ENCODE data around the gene RTN4RL1. TPM values are rescaled to one million over a fixed set of nuclear protein-coding genes. Genes with fewer than 3 reads are reported as not detected.

The RTN4RL1 gene
- total RNA-seq, 1 experiment from 2014 or later, result 0.22 TPM

DNA sequence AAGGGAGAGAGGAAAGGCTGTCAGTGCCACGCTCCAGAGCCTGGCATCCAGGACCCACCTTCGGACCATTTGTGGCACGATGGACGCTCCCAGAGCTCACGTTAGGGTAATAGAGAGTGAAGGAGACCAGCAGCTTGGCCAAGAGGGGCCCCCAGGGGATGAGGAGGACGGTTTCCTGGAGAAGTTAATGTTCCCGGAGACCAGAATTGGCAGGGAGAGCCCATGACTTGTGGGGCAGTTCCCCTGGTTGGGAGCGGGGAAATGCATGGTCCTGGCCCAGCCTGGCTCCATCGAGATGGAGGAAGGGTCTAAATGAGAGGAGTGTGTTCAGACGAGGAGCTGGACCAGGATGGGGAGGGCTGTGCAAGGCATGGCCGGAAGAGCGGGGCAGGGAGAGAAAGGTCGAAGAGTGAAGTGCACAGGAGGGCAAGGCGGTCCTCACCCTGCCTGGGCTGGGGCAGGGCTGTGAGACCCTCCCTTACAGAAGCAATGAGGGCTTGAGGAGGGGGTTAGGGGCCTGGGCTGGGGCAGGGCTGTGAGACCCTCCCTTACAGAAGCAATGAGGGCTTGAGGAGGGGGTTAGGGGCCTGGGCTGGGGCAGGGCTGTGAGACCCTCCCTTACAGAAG lies 26.9 kb upstream of the RTN4RL1 start:
- H2BK20ac ChIP-seq (ENCODE audit: low read depth, low read length, poor library complexity, severe bottlenecking), result no peak overlapping the region
- no peaks in the 10 kb centered on the region for H3K4me1 ChIP-seq (ENCODE audit: insufficient read depth, low read length)
- no peak for DNase-seq
- H3K4me2 ChIP-seq (ENCODE audit: insufficient read depth, insufficient read length, low read length), result peak overlapping the region; percentile 17
- H3K27me3 ChIP-seq (ENCODE audit: insufficient read depth, low read length), result peaks cover 58% of the 10 kb centered on the region
- Mint-ChIP-seq H3K4me3 (peak overlapping the region in 1 of 2 experiments; percentile 56; a peak in 3 of 5 replicates), H3K27me3 (ENCODE audit: low read depth) (peaks cover 69% of the 10 kb centered on the region), H3K27ac (no peak overlapping the region), H3K36me3 (ENCODE audit: insufficient read depth in 1 of 3, low read depth in 3 of 3) (no peaks in the 10 kb centered on the region; a peak in 2 of 7 replicates), H3K4me1 (peaks cover 8 to 11% of the 10 kb centered on the region in 2 experiments; a peak in 3 of 4 replicates), H3K9me3 (no peaks in the 10 kb centered on the region)
- no peaks in the 10 kb centered on the region for H3K79me1 ChIP-seq (ENCODE audit: insufficient read depth, low read depth, low read length, poor library complexity, severe bottlenecking)
- no peak overlapping the region for H2BK15ac ChIP-seq (ENCODE audit: low read depth, low read length)
- no peak overlapping the region for H3K23ac ChIP-seq (ENCODE audit: insufficient read length, low read depth, low read length)
- no peak overlapping the region for H4K8ac ChIP-seq (replicated peaks; ENCODE audit: insufficient read length, low read depth, low read length)
- no peak overlapping the region for H2BK5ac ChIP-seq (ENCODE audit: insufficient read length, low read length)
- H4K5ac ChIP-seq (ENCODE audit: insufficient read length, low read depth, low read length), result no peak overlapping the region
- H4K91ac ChIP-seq (ENCODE audit: insufficient read length, low read depth, low read length), result no peak overlapping the region
- no peak overlapping the region for H3K14ac ChIP-seq (ENCODE audit: insufficient read depth, low read length)
- H2AK5ac ChIP-seq (ENCODE audit: insufficient read length, low read length), result no peak overlapping the region
- no CpG with 5 or more reads among the region's 14 CpGs for WGBS (ENCODE audit: extremely low coverage, insufficient read length, low lambda C conversion rate)
- H3K27ac ChIP-seq (ENCODE audit: insufficient read length, low read depth, low read length), result no peak overlapping the region
- no peak overlapping the region for H3K18ac ChIP-seq (ENCODE audit: insufficient read length, low read depth, low read length)
- no peak overlapping the region for H2BK12ac ChIP-seq (ENCODE audit: insufficient read length, low read depth, low read length)
- H3K23me2 ChIP-seq (ENCODE audit: insufficient read length, low read depth, low read length, poor library complexity, severe bottlenecking), result peaks cover 6% of the 10 kb centered on the region
- TF ChIP-seq, protein P1, sequence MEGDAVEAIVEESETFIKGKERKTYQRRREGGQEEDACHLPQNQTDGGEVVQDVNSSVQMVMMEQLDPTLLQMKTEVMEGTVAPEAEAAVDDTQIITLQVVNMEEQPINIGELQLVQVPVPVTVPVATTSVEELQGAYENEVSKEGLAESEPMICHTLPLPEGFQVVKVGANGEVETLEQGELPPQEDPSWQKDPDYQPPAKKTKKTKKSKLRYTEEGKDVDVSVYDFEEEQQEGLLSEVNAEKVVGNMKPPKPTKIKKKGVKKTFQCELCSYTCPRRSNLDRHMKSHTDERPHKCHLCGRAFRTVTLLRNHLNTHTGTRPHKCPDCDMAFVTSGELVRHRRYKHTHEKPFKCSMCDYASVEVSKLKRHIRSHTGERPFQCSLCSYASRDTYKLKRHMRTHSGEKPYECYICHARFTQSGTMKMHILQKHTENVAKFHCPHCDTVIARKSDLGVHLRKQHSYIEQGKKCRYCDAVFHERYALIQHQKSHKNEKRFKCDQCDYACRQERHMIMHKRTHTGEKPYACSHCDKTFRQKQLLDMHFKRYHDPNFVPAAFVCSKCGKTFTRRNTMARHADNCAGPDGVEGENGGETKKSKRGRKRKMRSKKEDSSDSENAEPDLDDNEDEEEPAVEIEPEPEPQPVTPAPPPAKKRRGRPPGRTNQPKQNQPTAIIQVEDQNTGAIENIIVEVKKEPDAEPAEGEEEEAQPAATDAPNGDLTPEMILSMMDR (conservative IDR thresholded peaks at IDR 0.05), result no peak
- no peak overlapping the region for H3T11ph ChIP-seq (ENCODE audit: low read length)
- H3K4ac ChIP-seq (ENCODE audit: low read depth, low read length), result no peak overlapping the region
- H2BK120ac ChIP-seq (ENCODE audit: low read depth, low read length, poor library complexity, severe bottlenecking), result no peak overlapping the region
- H4K20me1 ChIP-seq (ENCODE audit: control insufficient read depth, insufficient read depth, insufficient read length), result peaks cover 4% of the 10 kb centered on the region
- no peaks in the 10 kb centered on the region for H3K9me3 ChIP-seq (ENCODE audit: control insufficient read depth, low read depth, low read length)
- H3K79me2 ChIP-seq (ENCODE audit: insufficient read depth, low read length), result no peaks in the 10 kb centered on the region
- H2AFZ ChIP-seq (ENCODE audit: low read length), result no peak overlapping the region
- H3K9ac ChIP-seq (ENCODE audit: extremely low read depth, insufficient read length, low read length), result no peak overlapping the region
- no peak overlapping the region for H3K56ac ChIP-seq (ENCODE audit: insufficient read length, low read depth, low read length)

Measured in H9 (cell line).